Measurements from ENCODE around the gene CA12. TPM values are rescaled to one million over a fixed set of nuclear protein-coding genes. Genes with fewer than 3 reads are reported as not detected.

CA12 gene
- total and polyA plus RNA-seq, 9 of the 15 experiments (the other 6 are each of a cell fraction or from before 2014, with no cell fraction given), result 0.01 to 0.78 (median 0.15) TPM; not detected in 1

- 0 out of 2 replicates have a peak, but pooled peaks have one; percentile 46 for TF ChIP-seq ARID3A (IDR thresholded peaks at IDR 0.05; ENCODE audit: borderline replicate concordance, low read depth, low read length)
- no peak for TF ChIP-seq XRCC5 (IDR thresholded peaks at IDR 0.05; ENCODE audit: low read depth, low read length)
- peak; percentile 49; the same call in 1 of the 2 replicates for TF ChIP-seq HIVEP1 (CRISPR knock-in tag; IDR thresholded peaks at IDR 0.05)
- TF ChIP-seq GATAD2A (IDR thresholded peaks at IDR 0.05), result peak; percentile 48
- TF ChIP-seq, protein P1, sequence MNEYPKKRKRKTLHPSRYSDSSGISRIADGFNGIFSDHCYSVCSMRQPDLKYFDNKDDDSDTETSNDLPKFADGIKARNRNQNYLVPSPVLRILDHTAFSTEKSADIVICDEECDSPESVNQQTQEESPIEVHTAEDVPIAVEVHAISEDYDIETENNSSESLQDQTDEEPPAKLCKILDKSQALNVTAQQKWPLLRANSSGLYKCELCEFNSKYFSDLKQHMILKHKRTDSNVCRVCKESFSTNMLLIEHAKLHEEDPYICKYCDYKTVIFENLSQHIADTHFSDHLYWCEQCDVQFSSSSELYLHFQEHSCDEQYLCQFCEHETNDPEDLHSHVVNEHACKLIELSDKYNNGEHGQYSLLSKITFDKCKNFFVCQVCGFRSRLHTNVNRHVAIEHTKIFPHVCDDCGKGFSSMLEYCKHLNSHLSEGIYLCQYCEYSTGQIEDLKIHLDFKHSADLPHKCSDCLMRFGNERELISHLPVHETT (CRISPR knock-in tag; conservative IDR thresholded peaks at IDR 0.05 in 1 of 2, IDR thresholded peaks at IDR 0.05 in 1 of 2), result peak in 1 of 2 experiments; percentile 75; a peak in 1 of 4 replicates
- peak; percentile 73 for TF ChIP-seq ZNF644 (tag; IDR thresholded peaks at IDR 0.05; ENCODE audit: low read depth)
- TF ChIP-seq ELF1 (tag; IDR thresholded peaks at IDR 0.05), result peak; percentile 63; the same call in 1 of the 2 replicates
- TF ChIP-seq ZNF583 (CRISPR knock-in tag; IDR thresholded peaks at IDR 0.05), result 0 out of 2 replicates have a peak, but pooled peaks have one; percentile 41
- peak; percentile 52; the same call in 1 of the 2 replicates for TF ChIP-seq IRF9 (tag; IDR thresholded peaks at IDR 0.05)
- peak; percentile 37 for TF ChIP-seq BRD9 (IDR thresholded peaks at IDR 0.05; ENCODE audit: low read depth, partially characterized antibody)
- peak; percentile 45 for TF ChIP-seq VEZF1 (CRISPR knock-in tag; IDR thresholded peaks at IDR 0.05)
- TF ChIP-seq PHB2 (IDR thresholded peaks at IDR 0.05; ENCODE audit: low read depth), result no peak
- peak; percentile 45; the same call in 1 of the 2 replicates for TF ChIP-seq TCF3 (CRISPR knock-in tag; IDR thresholded peaks at IDR 0.05)
- TF ChIP-seq CEBPG (CRISPR knock-in tag; IDR thresholded peaks at IDR 0.05), result peak; percentile 67; the same call in 1 of the 2 replicates
- TF ChIP-seq CEBPG (tag; conservative IDR thresholded peaks at IDR 0.05 in 1 of 2, IDR thresholded peaks at IDR 0.05 in 1 of 2), result peak; percentile 79 to 81
- TF ChIP-seq TEAD4 (IDR thresholded peaks at IDR 0.05; ENCODE audit: low read length), result 0 out of 2 replicates have a peak, but pooled peaks have one; percentile 33
- TF ChIP-seq TEAD4 (CRISPR knock-in tag; IDR thresholded peaks at IDR 0.05; ENCODE audit: borderline replicate concordance), result no peak
- peak; percentile 23; the same call in 1 of the 2 replicates for TF ChIP-seq ZNF766 (CRISPR knock-in tag; conservative IDR thresholded peaks at IDR 0.05)
- peak; percentile 21; the same call in 1 of the 2 replicates for TF ChIP-seq TAF7 (tag; IDR thresholded peaks at IDR 0.05)
- TF ChIP-seq U2AF1 (optimal IDR thresholded peaks at IDR 0.05; ENCODE audit: low read depth, low read length), result no peak
- no peak for TF ChIP-seq ZNF175 (CRISPR knock-in tag; IDR thresholded peaks at IDR 0.05; ENCODE audit: low read depth)
- TF ChIP-seq NBN (IDR thresholded peaks at IDR 0.05; ENCODE audit: low read depth), result peak; percentile 71; the same call in 1 of the 2 replicates
These were observed 14.7 kb upstream of the CA12 start (continued) for GRCh38 chr15:63396152-63396928.
